CD4-positive, alpha-beta T cell (primary cell): ENCODE measurements around the gene HSPB6. TPM values are rescaled to one million over a fixed set of nuclear protein-coding genes. Genes with fewer than 3 reads are reported as not detected.

Source experiments
- ATAC-seq: fragments of 200-7000 bp; cut with Tn5 transposase; one replicate; pipeline ENCODE4 v1.10.0; 2022; ENCODE audit warnings: mild to moderate bottlenecking; ENCODE audit not compliant: poor library complexity
- CTCF ChIA-PET: fragments of 350-600 bp; sonication (Branson Sonifier 250); formaldehyde crosslinking; loops from one replicate; lab custom pipeline; 2021; ENCODE audit warnings: antibody characterized with exemption, inconsistent platforms; lab: Charles Lee
- POLR2A ChIA-PET: fragments of 350-600 bp; sonication (Branson Sonifier 250); formaldehyde crosslinking; loops from one replicate; lab custom pipeline; 2021; ENCODE audit warnings: antibody characterized with exemption, inconsistent platforms; lab: Charles Lee
- DNase-seq, 14 experiments: peaks; one replicate each; pipeline ENCODE4 v3.0.0-alpha.2; 2013 to 2020; ENCODE audit warnings: mixed read lengths in 2 of 14
- H3K27ac ChIP-seq, 2 donors: one replicate each; pipeline versions ENCODE4 v1.5.1 to v1.7.0; 2013; ENCODE audit warnings: low read length in 2 of 2, low read depth in 1 of 2, mild to moderate bottlenecking in 1 of 2
- H3K27me3 ChIP-seq, 2 experiments: 1 replicate in 1 of 2; 2 replicates in 1 of 2; pipeline versions ENCODE4 v1.6.1 to v1.7.0; 2013; ENCODE audit warnings: low read length in 2 of 2, control low read depth in 1 of 2, mild to moderate bottlenecking in 1 of 2, moderate library complexity in 1 of 2; ENCODE audit not compliant: insufficient read depth in 2 of 2, control insufficient read depth in 1 of 2
- H3K36me3 ChIP-seq: one replicate; pipeline ENCODE4 v1.6.1; 2013; ENCODE audit warnings: low read length, control low read depth; ENCODE audit not compliant: insufficient read depth
- H3K4me1 ChIP-seq: one replicate; pipeline ENCODE4 v1.6.1; 2013; ENCODE audit warnings: low read length, control low read depth; ENCODE audit not compliant: insufficient read depth
- H3K4me3 ChIP-seq: one replicate; pipeline ENCODE4 v1.5.1; 2013; ENCODE audit warnings: mild to moderate bottlenecking, low read length, moderate library complexity
- H3K9me3 ChIP-seq, 2 experiments: 1 replicate in 1 of 2; 2 replicates in 1 of 2; pipeline versions ENCODE4 v1.6.1 to v1.7.0; 2013; ENCODE audit warnings: low read length in 2 of 2, mild to moderate bottlenecking in 2 of 2, control low read depth in 1 of 2, moderate library complexity in 1 of 2; ENCODE audit not compliant: control insufficient read depth in 1 of 2, insufficient read depth in 1 of 2
- H3K27ac Mint-ChIP-seq: one replicate; pipeline ENCODE4 v1.8.0; 2020; ENCODE audit warnings: mixed read lengths
- H3K27me3 Mint-ChIP-seq: one replicate; pipeline ENCODE4 v1.8.0; 2021; ENCODE audit warnings: mixed read lengths
- H3K36me3 Mint-ChIP-seq: one replicate; pipeline ENCODE4 v1.8.0; 2021; ENCODE audit warnings: low read depth, mixed read lengths
- H3K4me1 Mint-ChIP-seq: one replicate; pipeline ENCODE4 v1.8.0; 2021; ENCODE audit warnings: low read depth, mixed read lengths
- H3K4me3 Mint-ChIP-seq: one replicate; pipeline ENCODE4 v1.8.0; 2020; ENCODE audit warnings: mild to moderate bottlenecking, mixed read lengths
- H3K9me3 Mint-ChIP-seq: one replicate; pipeline ENCODE4 v1.8.0; 2020; ENCODE audit warnings: mixed read lengths
- CTCF ChIP-seq: fragments of 200-600 bp; IDR thresholded peaks from one replicate; pipeline ENCODE4 v1.8.0; 2022; ENCODE audit warnings: antibody characterized with exemption, mild to moderate bottlenecking
- intact Hi-C, 2 experiments: fragments of 100-400 bp; cut with DNase I in 1 of 2; cut with micrococcal nuclease in 1 of 2; formaldehyde crosslinking; loops; one replicate each; pipeline versions ENCODE4 v1.15.1 to v1.9.0; 2023 to 2025; cut with DNase I, micrococcal nuclease
- total RNA-seq, 174 experiments: library from RNA in 2 of 174; stranded (reverse) in 2 of 174; gene quantifications; one replicate each; pipeline ENCODE4 v1.2.3 and lab custom pipeline; 2021 to 2026

Gene HSPB6
- total RNA-seq, 2 experiments from 2014 or later, result not detected

- Histone ChIP-seq H3K4me1 (peaks cover 67% of the 10 kb centered on the region), H3K27me3 (no peaks in the 10 kb centered on the region), H3K27ac (no peak overlapping the region), H3K4me3 (no peak overlapping the region), H3K9me3 (no peaks in the 10 kb centered on the region), H3K36me3 (no peaks in the 10 kb centered on the region)
- peak overlapping the region; percentile 94 for H3K4me3 Mint-ChIP-seq
- H3K9me3 Mint-ChIP-seq, result no peaks in the 10 kb centered on the region
- H3K36me3 Mint-ChIP-seq, result peaks cover 30% of the 10 kb centered on the region
- no peak for TF ChIP-seq CTCF
- H3K27ac Mint-ChIP-seq, result no peak overlapping the region
- ATAC-seq (no peak), DNase-seq (no peak)
- peaks cover 47% of the 10 kb centered on the region for H3K4me1 Mint-ChIP-seq
- ChIA-PET POLR2A (no interaction called here), CTCF (no interaction called here)
- intact Hi-C loops, result loop anchor here in 1 of 2 experiments (5.0 to 10.0 kb wide), 2 partner anchors 44 to 368 kb away; partner anchors contain the start of genes OVOL3, POLR2I, TBCB and ZBTB32
- H3K27me3 Mint-ChIP-seq, result no peaks in the 10 kb centered on the region
Measured at GRCh38 chr19:35746531-35746930, 10.3 kb downstream of the HSPB6 start.

GRCh38 chr19:35746087-35746462, 10.8 kb downstream of the HSPB6 start:
- no peak for TF ChIP-seq CTCF
- Histone ChIP-seq H3K9me3 (no peaks in the 10 kb centered on the region), H3K27ac (peak overlapping the region; percentile 98 to 99), H3K4me3 (peak overlapping the region; percentile 80), H3K4me1 (peaks cover 71% of the 10 kb centered on the region), H3K27me3 (no peaks in the 10 kb centered on the region), H3K36me3 (no peaks in the 10 kb centered on the region)
- intact Hi-C loops, result loop anchor here in 1 of 2 experiments (5.0 to 10.0 kb wide), 2 partner anchors 44 to 369 kb away; partner anchors contain the start of genes OVOL3, POLR2I, TBCB and ZBTB32
- Mint-ChIP-seq H3K9me3 (no peaks in the 10 kb centered on the region), H3K27me3 (no peaks in the 10 kb centered on the region), H3K27ac (peak overlapping the region; percentile 98), H3K4me1 (peaks cover 47% of the 10 kb centered on the region), H3K4me3 (peak overlapping the region; percentile 94), H3K36me3 (peaks cover 30% of the 10 kb centered on the region)
- DNase-seq (no peak), ATAC-seq (no peak)
- POLR2A ChIA-PET, result interaction anchor here (0.8 to 2.2 kb wide), 9 partner anchors 28 to 268 kb away, joined by 3 to 23 read pairs (median 9); partner anchors contain the start of genes ALKBH6, COX6B1 and KMT2B
- CTCF ChIA-PET, result no interaction called here

GRCh38 chr19:35745328-35746086, 11.3 kb downstream of the HSPB6 start, which contains the start of the genes PSENEN and U2AF1L4:
Gene PSENEN (plus strand): TSS chr19:35745651. CDS start chr19:35745931, 280 bp downstream.
Gene U2AF1L4 (minus strand): TSS chr19:35745418. CDS start chr19:35745391, 27 bp downstream.
- H3K27me3 Mint-ChIP-seq, result no peaks in the 10 kb centered on the region
- peaks cover 53% of the 10 kb centered on the region for H3K4me1 Mint-ChIP-seq
- H3K27ac Mint-ChIP-seq, result peak within 1 kb of the TSS; percentile 98
- H3K27ac ChIP-seq, result peak within 1 kb of the TSS; percentile 98 to 99
- CTCF ChIA-PET, result no interaction called here
- H3K36me3 Mint-ChIP-seq, result peaks cover 35% of the 10 kb centered on the region
- TF ChIP-seq CTCF, result no peak
- DNase-seq (peak; percentile 89 to 100 (median 96)), ATAC-seq (peak; percentile 52)
- H3K4me3 ChIP-seq, result peak within 1 kb of the TSS; percentile 80
- peaks cover 76% of the 10 kb centered on the region for H3K4me1 ChIP-seq
- no peaks in the 10 kb centered on the region for H3K36me3 ChIP-seq
- H3K9me3 ChIP-seq, result no peaks in the 10 kb centered on the region
- POLR2A ChIA-PET, result interaction anchor here (0.6 to 2.2 kb wide), 16 partner anchors 12 to 309 kb away, joined by 3 to 23 read pairs (median 6); partner anchors contain the start of genes ALKBH6, COX6B1, HSPB6 and KMT2B
- H3K9me3 Mint-ChIP-seq, result no peaks in the 10 kb centered on the region
- intact Hi-C loops, result loop anchor here (1.0 to 10.0 kb wide), 6 partner anchors 28 to 369 kb away; partner anchors contain the start of genes OVOL3 (in 1 of the 2), POLR2I (in 1 of the 2), TBCB (in 1 of the 2) and ZBTB32 (in 1 of the 2)
- H3K27me3 ChIP-seq, result no peaks in the 10 kb centered on the region
- peak within 1 kb of the TSS; percentile 94 for H3K4me3 Mint-ChIP-seq
